ENCODE results near the gene FANCI.

DNA sequence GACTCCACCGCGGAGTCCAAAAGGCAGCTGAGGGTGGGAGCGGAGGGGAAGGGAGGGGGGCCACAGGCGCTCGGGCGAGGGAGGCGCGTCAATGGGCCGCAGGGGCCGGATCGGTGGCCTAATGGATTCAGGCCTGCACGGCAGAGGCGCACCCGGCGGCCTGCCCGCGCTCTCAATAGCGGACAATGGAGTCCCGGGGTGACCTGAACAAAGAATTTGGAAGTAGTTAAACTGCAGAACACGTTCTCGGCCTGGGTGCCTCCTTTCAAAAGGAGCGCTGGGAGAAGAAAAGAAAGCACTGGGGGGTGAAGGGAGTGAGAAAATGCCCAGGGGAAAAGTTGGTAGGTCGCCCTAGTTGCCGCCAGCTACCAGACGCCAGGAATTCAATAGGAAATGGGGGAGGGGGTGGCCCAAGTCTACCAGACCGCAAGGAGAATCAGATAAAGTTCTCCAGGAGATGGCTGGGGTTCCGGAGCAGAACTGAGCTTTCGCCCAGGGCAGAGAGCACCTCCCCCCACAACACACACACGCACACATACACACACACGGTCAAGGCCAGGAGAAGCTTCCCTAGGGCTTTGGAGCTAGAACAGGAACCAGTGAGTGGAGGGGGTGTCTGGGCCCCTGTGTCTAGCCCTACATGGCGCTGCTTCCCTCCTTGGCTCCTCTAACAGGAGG, 116.7 kb downstream of the FANCI start:
- TF ChIP-seq CTCF (IDR thresholded peaks at IDR 0.05; ENCODE audit: low read length) (no peak), EZH2 (optimal IDR thresholded peaks at IDR 0.05; ENCODE audit: low read depth, low read length) (no peak)
